NCI-H2227 treated with DMSO at 0.1 percent for 48 hours (cell line): ENCODE measurements around the gene RPS26.

Experiments used
- DNase-seq: peaks from one replicate; lab custom pipeline; 2025; lab: John Stamatoyannopoulos, UW

The RPS26 gene

DNA sequence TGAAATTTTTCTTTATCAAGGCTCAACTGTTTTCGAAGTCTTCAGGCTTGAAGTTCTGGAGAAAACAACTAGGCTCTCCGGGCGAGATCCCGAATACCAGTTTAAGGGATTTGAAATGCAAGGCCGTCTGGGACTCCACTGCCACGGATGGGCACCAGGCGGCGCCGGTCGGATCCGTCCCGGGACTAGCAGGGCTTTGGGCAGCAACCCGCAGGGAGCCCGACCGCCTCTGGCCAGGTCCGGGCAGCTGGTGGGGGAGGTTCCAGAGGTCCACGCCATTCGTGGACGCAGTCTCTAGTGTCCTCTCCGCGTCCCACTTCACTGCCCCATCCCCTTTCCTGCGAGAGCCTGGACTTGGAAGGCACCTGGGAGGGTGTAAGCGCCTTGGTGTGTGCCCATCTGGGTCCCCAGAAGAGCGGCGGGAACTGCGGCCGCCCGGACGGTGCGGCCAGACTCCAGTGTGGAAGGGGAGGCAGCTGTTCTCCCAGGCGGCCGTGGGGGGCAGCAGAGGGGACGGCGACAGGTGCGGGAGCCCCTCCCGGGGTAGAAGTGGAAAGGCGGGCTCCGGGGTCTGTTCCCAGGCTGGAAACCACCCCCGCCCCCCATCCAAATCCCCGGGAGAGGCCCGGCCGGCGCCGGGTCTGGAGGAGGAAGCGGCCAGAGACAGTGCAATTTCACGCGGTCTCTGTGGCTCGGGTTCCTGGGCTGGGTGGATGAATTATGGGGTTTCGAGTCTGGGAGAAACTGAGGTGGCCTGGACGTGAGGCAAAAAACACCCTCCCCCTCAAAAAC lies 37.4 kb downstream of the RPS26 start:
- DNase-seq, result peak; percentile 67

DNA sequence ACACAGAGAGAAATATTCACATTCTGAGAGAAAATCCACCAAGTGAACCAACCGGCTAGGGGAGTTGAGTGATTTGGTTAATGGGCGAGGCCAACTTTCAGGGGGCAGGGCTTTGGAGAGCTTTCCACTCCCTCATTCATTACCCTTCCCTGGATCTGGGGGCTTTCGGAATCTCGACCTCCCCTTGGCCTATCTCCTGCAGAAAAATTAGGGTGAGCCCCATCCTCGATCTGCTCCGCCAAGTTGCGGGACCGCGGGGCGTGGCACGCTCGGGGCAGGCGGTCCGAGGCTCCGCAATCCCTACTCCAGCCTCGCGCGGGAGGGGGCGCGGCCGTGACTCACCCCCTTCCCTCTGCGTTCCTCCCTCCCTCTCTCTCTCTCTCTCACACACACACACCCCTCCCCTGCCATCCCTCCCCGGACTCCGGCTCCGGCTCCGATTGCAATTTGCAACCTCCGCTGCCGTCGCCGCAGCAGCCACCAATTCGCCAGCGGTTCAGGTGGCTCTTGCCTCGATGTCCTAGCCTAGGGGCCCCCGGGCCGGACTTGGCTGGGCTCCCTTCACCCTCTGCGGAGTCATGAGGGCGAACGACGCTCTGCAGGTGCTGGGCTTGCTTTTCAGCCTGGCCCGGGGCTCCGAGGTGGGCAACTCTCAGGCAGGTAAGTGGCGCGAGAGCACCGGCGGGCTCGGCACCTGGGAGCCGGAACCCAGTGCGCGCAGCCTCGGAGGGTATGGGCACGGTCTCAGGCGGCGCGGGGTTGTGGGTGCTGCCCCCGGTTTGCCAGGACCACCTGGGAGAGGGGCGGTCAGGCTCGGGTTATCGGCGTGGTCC lies 38.2 kb downstream of the RPS26 start, which contains the start of gene ERBB3:
TSS of gene ERBB3 (plus strand) at position 443 of the 833 bp plus-strand sequence. CDS start at position 579, 136 bp downstream.
- DNase-seq, result peak; percentile 29

DNA sequence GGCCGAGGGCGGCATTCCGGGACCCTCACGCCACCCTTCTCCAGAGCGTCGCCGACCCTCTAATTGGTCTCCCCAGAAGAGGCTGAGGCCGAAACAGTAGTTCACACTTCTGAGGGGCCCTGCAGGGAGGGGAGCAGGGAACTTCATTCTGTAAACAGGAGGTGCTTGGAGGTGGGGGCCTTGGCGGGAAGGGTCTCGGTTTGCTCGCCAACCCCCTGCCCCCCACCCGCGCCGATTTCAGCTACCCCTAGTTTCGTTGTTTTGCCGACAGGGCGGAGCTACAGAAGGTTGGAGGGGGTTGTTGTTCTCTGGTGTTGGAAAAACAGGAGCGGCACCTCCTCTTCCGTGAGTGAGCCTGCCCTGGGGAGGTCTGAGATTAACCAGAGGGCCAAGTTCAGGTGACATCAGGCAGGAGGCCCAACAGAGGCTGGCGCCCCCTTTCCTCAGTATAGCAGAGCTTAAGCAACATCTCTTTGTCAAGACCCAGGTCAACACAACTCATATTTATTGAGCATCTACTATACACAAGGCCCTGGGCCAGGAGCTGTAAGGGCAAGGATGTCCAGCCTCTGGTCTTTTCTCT lies 38.9 kb downstream of the RPS26 start:
- no peak for DNase-seq

DNA sequence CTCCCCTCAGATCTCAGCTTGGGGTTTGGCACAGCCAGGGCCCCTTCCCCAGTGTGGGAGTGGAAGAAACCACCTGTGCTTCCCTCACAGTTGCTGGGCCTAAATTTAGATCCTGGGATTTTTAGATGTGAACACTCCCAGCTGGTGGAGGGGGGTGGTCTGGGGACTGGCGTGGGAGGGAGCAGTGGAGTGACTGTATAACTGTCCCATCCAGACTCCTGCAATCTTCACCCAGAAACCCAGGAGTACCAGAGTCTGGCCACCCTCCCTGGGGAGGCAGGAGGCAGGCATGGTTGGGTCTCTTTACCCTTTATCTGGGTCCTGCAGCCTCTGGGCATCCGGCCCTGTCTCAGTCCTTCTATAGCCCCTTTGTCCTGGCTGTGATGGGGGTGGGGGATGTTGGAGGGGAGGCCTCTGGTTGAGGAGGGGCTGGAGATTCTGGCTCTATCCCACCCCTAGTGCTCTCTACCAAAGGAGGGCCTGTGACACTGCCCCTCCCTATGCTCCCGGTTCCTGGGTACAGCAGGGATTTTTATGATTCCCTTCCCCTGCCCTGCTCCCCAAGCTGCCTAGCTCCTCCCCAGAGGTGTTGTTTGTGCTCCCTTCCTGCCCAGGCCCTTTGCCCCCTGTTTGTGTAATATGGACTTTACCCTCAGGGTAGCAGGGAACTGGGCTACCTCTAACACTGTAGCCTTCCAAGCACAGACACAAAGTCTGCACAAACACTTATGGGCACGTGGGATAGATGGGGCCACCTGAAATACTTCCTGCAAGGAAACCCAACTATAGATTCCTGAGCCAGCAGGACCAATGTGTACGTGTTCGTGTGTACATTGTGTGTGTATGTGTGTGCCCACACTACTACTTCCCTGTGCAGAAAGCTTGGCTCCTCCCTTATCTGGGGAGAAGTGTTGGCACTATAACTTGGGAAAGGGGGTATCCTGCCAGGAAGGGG lies 40.0 kb downstream of the RPS26 start:
- DNase-seq, result no peak

DNA sequence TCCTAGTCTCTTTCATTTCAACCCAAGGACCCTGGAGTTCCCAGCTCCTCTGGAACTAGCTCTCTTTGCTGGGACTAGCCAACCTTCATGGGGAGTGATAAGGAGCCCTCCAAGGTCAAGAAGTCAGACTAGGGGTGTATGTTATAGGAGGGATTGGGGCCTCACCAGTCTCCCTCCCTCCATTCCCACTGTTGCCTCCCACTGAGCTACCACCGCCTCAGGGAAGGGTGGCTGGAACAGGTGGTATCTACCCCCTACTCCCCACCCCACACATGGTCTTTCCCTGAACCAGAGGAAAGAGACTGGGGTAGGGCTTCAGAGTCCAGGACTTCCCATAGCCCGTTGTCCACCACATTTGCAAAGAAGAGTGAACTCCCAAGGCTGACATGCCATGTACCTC lies 40.7 kb downstream of the RPS26 start:
- DNase-seq, result no peak

DNA sequence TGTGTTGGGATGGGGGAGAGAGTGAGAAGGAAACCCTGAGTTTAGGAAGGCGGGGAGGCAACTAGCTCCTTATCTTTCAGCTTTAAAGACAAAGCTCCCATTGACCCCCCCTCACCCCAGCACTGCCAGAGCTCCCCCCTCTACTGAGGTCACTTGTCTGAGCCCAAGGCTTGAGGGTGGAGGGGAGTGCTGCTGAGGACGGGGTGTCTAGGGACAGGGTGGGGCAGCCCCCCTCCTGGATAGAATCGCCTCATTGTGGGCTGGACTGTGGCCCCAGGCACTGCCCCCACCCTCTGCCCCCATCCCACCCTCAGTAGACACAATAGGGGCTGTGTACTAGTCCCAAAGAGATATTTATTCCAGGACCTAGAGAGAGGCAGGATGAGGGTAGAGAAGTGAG lies 41.2 kb downstream of the RPS26 start:
- no peak for DNase-seq

DNA sequence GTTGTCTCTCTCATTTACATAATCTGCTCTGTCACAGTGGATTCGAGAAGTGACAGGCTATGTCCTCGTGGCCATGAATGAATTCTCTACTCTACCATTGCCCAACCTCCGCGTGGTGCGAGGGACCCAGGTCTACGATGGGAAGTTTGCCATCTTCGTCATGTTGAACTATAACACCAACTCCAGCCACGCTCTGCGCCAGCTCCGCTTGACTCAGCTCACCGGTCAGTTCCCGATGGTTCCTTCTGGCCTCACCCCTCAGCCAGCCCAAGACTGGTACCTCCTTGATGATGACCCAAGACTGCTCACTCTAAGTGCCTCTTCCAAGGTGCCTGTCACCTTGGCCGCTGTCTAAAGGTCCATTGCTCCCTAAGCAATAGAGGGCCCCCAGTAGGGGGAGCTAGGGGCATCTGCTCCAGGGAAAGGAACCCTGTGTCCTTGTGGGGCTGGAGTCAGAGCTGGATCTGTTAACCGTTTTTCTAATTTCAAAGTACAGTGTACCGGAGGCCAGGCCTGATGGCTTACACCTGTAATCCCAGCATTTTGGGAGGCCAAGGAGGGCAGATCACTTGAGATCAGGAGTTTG lies 43.3 kb downstream of the RPS26 start:
- no peak for DNase-seq

DNA sequence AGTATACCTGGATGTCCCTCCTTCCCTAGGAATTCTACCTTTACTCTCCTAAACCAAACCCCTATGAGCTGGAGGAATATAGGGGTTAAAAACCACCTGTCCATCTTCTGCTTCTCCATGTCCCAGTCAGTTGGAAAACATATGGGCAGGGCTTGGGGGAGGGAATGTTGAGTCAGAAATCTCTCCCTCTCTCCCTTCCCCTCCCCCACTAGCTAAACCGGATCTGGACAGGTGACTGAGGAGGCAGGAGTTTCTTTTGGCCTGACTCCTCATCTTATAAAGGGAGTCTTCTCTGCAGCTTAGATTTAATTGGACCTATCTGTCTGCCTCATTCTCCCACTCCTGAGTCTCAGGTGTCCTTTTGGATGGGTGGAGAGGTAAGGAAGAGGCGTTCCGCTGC lies 44.4 kb downstream of the RPS26 start:
- DNase-seq, result no peak

DNA sequence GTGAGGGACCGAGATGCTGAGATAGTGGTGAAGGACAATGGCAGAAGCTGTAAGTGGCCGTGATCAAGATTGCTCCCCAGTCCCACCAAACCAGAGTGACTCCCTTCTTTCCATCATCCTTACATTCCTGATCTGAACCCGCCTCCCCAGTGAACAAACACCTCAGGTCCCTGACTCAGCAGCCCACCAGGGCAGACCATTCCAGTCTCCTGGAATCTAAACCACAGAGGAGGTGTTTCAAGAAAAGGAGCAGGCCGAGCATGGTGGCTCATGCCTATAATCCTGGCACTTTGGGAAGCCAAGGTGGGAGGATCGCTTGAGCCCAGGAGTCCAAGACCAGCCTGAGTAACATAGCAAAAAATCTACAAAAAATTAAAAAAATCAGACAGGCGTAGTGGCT lies 44.9 kb downstream of the RPS26 start:
- DNase-seq, result no peak

DNA sequence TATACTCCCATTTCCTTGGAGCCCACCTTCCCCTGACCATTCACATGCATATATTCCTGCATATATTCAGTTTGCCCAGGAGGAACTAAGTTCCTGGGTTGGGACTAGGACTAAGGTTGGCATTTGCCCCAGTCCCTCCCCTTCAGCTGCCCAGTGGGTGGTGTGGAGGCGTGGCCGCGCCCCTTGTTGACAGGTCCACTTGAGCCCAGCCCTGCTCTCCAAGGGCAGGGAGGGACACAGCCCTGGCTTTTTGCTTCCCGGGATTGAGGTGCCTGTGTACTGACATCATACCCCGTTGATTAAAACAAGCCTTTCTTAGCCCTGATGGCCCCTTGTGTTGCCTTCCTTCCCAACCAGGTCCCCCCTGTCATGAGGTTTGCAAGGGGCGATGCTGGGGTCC lies 45.5 kb downstream of the RPS26 start:
- DNase-seq, result no peak
